ENCODE data around the gene PPP1R18. TPM values are rescaled to one million over a fixed set of nuclear protein-coding genes. Genes with fewer than 3 reads are reported as not detected.

The PPP1R18 gene
- total and polyA plus RNA-seq, 9 of the 15 experiments (the other 6 are each of a cell fraction or from before 2014, with no cell fraction given): 12.0 to 99.2 (median 42.6) TPM

DNA sequence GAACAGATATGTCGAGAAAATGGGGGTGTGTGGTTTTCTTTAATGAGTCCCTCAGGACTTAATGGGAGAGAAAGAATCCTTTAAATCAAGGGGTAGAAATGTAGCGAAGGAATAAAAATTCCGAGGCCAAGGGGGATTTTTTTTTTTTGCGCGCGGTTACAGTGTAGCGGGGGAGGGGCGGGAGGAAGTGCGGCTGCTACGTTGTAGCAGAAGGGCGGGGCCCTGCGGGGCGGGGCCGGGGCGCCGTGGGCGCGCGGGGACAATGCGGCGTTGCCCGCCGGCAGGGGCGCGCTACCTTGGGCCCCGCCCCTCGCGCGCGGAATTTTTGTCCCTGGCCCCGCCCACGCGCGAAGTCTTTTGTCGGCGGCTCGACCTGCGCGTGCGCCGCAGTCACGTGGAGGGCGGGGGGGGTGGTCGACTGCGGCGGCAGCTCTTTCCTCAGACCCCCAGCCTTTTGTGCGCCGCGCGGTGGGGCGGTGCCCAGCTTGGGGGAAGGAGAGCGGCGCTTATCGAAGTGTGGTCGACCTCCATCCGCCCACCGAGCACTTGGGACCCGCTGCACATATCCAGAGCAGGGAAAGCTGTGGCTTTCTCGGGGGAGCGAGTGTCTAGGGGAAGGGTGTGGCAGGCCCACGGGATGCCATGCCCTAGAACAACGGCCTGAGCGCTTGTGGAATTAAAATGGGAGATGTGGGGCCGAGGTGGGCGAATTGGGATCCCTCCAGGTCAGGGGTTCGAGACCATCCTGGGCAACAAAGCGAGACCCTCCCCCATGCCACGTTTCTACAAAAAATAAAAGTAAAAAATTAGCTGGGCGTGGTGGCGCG lies 35.0 kb upstream of the PPP1R18 start (continued):
- no peak for TF ChIP-seq SRSF3 (IDR thresholded peaks at IDR 0.05; ENCODE audit: insufficient read depth, low read length)
- peak; percentile 82 for TF ChIP-seq CREB1 (IDR thresholded peaks at IDR 0.05)
- TF ChIP-seq CREB1 (CRISPR knock-in tag; IDR thresholded peaks at IDR 0.05): peak; percentile 61
- TF ChIP-seq, protein P1, sequence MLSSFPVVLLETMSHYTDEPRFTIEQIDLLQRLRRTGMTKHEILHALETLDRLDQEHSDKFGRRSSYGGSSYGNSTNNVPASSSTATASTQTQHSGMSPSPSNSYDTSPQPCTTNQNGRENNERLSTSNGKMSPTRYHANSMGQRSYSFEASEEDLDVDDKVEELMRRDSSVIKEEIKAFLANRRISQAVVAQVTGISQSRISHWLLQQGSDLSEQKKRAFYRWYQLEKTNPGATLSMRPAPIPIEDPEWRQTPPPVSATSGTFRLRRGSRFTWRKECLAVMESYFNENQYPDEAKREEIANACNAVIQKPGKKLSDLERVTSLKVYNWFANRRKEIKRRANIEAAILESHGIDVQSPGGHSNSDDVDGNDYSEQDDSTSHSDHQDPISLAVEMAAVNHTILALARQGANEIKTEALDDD (IDR thresholded peaks at IDR 0.05): no peak
- no peak for TF ChIP-seq EWSR1 (IDR thresholded peaks at IDR 0.05; ENCODE audit: borderline replicate concordance, low read depth, partially characterized antibody)
- peak; percentile 86 for TF ChIP-seq SMAD3 (CRISPR knock-in tag; conservative IDR thresholded peaks at IDR 0.05)
- no peak for TF ChIP-seq ARHGAP35 (IDR thresholded peaks at IDR 0.05; ENCODE audit: partially characterized antibody)
- no peak for TF ChIP-seq ELF2 (CRISPR knock-in tag; IDR thresholded peaks at IDR 0.05)
- no peak for TF ChIP-seq HMG20A (CRISPR knock-in tag; conservative IDR thresholded peaks at IDR 0.05)
- TF ChIP-seq PHB2 (IDR thresholded peaks at IDR 0.05; ENCODE audit: low read depth): no peak
- peak; percentile 94 for TF ChIP-seq RAD51 (IDR thresholded peaks at IDR 0.05; ENCODE audit: borderline replicate concordance, low read depth)
- TF ChIP-seq SP2 (IDR thresholded peaks at IDR 0.05; ENCODE audit: extremely low read depth, low read depth, low read length, poor library complexity, severe bottlenecking): no peak
- TF ChIP-seq POLR2A (conservative IDR thresholded peaks at IDR 0.05): peak; percentile 77
- TF ChIP-seq DACH1 (IDR thresholded peaks at IDR 0.05; ENCODE audit: partially characterized antibody): no peak
- TF ChIP-seq MAFG (tag; conservative IDR thresholded peaks at IDR 0.05): no peak
- TF ChIP-seq, protein P2, sequence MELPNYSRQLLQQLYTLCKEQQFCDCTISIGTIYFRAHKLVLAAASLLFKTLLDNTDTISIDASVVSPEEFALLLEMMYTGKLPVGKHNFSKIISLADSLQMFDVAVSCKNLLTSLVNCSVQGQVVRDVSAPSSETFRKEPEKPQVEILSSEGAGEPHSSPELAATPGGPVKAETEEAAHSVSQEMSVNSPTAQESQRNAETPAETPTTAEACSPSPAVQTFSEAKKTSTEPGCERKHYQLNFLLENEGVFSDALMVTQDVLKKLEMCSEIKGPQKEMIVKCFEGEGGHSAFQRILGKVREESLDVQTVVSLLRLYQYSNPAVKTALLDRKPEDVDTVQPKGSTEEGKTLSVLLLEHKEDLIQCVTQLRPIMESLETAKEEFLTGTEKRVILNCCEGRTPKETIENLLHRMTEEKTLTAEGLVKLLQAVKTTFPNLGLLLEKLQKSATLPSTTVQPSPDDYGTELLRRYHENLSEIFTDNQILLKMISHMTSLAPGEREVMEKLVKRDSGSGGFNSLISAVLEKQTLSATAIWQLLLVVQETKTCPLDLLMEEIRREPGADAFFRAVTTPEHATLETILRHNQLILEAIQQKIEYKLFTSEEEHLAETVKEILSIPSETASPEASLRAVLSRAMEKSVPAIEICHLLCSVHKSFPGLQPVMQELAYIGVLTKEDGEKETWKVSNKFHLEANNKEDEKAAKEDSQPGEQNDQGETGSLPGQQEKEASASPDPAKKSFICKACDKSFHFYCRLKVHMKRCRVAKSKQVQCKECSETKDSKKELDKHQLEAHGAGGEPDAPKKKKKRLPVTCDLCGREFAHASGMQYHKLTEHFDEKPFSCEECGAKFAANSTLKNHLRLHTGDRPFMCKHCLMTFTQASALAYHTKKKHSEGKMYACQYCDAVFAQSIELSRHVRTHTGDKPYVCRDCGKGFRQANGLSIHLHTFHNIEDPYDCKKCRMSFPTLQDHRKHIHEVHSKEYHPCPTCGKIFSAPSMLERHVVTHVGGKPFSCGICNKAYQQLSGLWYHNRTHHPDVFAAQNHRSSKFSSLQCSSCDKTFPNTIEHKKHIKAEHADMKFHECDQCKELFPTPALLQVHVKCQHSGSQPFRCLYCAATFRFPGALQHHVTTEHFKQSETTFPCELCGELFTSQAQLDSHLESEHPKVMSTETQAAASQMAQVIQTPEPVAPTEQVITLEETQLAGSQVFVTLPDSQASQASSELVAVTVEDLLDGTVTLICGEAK (IDR thresholded peaks at IDR 0.05): no peak
- TF ChIP-seq, protein P2 (CRISPR knock-in tag; IDR thresholded peaks at IDR 0.05): 0 out of 2 replicates have a peak, but pooled peaks have one; percentile 37
